HG03354 (cell line): ENCODE results near the gene GOLT1B.
A peak's percentile ranks its signal among the peaks of the same experiment; 100 is the strongest.
"Not testable (repeated sequence)": the region's sequence is repeated elsewhere in the genome, so short reads cannot be mapped to it uniquely, and the experiment has no call there.

ENCODE experiments used
- ATAC-seq: cut with Tn5 transposase; IDR thresholded peaks from one replicate; pipeline ENCODE4 v1.9.1; 2021; ENCODE audit warnings: mild to moderate bottlenecking; ENCODE audit not compliant: unreplicated experiment, poor library complexity, severe bottlenecking

The GOLT1B gene, protein sequence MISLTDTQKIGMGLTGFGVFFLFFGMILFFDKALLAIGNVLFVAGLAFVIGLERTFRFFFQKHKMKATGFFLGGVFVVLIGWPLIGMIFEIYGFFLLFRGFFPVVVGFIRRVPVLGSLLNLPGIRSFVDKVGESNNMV

DNA sequence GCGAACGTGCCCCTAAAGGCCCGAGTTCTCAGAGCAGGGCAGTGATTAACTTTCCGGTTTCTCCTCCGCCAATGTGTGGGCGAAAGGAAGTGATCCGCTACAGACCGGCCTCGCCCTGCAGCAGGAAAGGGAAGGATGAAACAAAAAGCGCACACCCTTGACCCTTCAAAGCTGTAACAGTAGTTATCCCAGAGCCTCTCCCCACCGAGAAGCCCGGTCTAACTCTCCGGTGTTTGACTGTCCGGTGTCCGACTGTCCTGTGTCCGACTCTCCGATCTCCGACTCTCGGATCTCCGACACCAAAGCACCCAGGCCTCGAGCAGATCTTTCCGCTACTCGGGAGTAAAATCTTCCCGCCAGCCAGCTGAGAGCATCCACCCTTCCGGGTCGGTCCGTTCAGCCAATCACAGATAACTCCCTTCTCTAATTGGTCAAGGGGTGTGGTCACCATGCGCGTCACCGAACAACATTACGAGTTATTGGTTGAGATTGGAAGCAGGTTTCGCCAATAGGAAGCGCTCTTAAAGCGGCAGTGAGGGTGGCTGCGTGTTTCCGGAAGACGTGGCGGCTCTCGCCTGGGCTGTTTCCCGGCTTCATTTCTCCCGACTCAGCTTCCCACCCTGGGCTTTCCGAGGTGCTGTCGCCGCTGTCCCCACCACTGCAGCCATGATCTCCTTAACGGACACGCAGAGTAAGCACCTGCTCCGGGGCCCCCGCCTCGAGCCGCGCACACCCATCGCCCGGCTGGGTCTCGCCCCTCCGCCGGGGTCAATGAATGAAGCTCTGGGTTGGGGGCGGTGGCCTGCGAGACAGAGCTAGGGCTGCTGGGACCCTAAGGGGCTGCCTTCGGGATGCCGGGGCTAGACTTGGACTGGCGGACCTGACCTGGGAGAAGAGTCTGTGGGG lies at the start of gene GOLT1B, which contains the start of gene RECQL:
Gene GOLT1B, plus strand, starts transcription at position 532 of the 906 bp plus-strand sequence. Its CDS starts 135 bp downstream, at position 667.
Gene RECQL, minus strand, starts transcription at position 378 of the 906 bp plus-strand sequence. CDS start 2,065 bp downstream, outside the sequence.
- peak; percentile 98 for ATAC-seq

DNA sequence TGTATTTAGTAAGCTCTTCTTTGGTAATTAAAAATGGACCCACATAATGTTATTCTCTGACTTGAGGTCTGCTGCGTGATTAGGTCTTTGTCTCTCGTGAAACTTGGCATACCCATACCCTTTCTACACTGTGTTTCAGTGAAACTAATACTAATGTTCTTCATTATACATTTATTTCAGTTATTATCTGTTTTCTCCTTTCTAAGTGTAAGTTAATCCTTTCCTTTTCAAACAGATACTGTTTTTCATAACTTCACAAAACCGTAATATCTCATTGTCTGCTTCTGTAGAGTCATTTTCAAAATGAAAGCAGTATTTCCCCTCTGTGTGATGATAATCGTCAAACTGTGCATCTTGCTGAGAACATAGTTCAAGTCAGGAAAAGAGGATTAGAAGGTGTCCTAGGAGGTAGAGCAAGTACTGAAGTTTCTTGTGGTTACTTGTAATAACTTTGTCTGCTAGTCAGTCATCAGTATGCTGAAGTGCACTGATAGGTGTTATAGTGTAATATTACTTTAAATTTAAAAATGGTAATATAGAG lies 48.2 kb upstream of the GOLT1B start:
- ATAC-seq = no peak

DNA sequence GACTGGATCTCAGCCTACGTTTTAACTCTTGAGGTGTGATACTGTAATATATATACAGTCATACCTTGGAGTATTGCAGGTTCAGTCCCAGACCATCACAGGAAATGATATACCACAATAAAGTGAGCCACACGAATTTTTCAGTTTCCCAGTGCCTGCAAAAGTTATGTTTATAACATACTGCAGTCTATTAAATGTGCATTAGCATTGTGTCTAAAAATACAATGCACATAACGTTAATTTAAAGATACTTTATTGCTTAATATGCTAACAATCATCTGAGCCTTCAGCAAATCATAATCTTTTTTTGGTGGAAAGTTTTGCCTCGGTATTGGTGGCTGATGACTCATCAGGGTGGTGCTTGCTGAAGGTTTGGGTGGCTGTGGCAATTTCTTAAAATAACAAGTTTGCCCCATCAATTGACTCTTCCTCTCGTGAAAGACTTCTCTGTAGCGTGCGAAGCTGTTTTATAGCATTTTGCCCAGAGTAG lies 45.3 kb upstream of the GOLT1B start:
- no peak for ATAC-seq

DNA sequence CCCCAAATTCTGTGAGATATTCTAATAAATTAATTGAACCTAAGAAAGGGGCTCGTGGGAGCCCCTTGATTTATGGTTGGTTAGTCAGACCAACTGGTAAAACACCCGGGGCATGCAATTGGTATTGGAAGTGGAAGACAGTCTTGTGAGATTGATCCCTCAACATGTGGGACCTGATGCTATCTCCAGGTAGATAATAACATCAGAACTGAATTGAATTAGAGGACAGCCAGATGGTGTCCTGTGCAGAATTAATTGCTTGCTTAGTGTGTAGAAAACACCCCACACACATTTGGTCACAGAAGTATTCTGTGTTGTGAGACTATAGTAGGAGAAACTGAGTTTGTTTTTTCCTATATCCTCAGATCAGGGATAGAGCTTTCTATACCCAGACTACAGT lies 42.1 kb upstream of the GOLT1B start:
- no peak for ATAC-seq

DNA sequence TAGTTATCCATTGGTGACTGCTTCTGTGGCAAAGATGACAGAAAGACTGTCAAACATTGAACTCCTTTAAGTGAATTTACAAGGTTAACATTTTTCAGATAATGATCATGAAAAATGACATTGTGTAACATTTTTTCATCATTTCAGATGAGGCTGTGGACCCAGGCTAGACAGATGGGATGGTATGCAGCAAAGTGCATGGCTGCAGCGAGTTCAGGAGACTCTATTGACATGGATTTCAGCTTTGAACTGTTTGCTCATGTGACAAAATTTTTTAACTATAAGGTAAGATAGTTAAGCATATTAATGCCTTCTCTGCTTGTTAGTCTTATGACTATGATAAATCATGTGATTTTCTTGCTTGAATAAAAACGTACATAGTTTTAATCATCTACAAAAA lies 34.3 kb upstream of the GOLT1B start:
- ATAC-seq = not testable (repeated sequence)

DNA sequence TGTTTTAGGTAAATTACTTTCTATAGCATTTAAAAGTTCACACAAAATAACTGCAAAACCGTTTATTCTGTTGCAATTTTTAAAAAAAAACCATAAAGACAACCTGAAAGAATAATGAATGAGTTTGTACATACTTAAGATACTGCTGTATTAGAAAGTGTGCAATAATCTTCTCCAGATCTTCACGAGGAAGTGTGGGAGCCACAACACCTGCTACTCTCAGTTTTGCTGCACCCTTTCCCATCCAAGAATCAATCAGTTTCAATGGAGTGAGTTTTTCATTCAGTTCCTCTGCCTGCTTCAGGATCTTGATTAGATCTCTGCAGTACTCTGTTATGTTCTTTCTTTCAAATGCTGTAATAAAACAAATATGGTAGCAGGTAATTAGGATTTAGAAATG lies 30.3 kb upstream of the GOLT1B start:
- ATAC-seq = no peak

DNA sequence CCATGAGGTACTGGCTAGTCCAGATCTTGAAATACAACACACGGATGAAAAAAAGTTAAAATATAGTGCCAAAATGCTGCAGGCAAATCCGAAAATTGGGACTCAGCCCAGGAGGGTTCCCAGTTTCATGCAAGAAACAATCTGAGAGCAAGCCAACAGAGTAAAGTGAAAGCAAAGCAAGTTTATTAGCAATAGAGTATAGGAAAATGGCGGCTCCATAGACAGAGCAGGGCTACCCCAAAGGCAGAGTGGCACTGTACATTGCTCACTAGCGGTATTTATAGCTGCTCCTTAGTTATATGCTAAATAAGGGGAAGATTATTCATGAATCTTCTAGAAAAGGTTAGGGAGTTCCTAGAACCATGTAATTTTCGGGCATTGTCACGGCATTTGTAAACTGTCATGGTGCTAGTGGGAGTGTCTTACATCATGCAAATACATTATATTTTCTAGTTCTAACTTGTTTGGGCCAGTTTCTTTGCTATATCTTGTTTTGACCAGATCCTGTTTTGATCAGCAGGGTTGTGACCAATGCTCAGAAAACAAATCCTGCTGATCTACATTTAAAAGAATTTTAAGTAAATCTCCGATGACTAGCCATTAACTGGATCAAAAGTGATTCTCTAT lies 29.3 kb upstream of the GOLT1B start:
- no peak for ATAC-seq

DNA sequence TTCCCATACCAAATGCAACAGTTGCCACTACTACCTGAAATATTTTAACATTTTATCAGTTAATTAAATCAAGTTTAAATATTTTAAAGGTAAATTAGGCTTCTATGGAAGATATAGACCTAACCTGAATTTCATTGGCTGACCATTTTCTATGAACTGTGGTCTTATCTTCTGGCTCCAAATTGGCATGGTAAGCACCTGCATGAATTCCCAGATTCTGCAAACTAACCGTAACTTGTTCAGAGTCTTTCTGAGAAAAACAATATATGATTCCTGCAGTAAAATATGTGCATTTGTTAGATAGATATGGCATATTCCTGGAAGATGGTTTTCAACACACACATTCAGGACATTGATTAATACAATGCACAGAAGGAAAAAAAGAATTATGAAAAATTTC lies 26.0 kb upstream of the GOLT1B start:
- no peak for ATAC-seq

DNA sequence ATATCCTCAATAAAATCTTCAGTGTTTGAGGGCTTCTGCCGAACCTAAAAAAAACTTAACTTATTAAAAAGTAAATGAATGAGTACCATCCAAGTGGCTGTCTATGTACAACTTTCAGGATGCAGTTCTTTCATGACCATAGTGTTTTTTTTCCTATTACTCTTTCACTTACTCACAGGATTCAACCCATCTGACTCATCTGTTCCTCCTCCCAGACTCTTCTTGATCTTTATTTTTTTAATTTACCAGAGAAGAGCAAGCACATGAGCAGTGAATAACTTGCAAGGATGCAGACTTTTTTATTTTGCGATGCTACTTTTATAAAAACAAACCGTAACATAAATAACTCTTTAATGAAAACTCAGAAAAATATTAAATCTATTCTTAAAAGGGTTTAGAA lies 24.6 kb upstream of the GOLT1B start:
- ATAC-seq = no peak

DNA sequence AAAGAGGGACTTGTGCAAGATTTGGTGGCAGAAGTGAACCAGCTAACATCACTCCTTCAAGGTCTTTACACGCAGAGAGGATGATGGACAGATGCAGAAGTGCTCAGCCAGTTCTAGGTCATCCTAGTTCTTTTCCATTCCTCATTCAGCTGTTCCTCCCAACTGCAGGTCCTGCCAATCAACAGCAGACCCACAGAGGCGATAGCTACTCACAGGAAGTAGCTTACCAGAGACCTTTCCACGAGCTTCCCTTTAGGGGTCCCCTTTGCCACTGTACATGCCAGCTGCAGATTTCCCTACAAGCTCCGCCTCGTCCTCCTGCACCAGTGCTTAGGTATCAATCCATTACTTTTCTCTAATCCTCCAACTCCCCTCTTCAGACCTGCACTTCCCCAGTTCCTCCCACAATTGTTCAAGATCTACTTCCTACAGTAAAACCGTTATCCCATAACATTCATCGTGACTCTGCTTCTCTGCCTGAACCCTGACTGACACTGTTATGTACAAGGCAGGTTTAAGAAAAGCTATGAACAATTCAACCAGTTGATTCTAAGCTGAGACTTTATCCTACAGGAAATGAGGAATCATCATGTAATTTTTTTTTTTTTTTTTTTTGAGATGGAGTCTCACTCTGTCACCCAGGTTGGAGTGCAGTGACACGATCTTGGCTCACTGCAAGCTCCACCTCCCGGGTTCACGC lies 22.7 kb upstream of the GOLT1B start:
- ATAC-seq = no peak

DNA sequence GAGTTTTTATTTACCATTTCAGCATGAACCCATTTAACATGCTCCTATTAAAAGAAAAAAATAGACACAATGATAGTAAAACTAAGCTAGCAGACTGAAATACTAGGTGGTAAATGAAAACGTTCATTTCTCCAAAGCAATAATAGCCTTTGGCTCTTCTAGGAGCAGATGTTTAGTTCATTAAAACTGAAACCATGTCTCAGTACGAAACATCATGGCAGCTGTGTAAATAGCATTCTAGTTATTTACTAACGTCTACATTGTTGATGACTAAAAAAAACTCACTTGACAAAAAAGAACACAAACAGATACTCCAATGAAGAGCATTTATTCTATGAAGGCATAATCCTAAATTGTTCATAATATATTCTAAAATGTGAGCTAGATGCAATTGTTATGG lies 18.1 kb upstream of the GOLT1B start:
- no peak for ATAC-seq

DNA sequence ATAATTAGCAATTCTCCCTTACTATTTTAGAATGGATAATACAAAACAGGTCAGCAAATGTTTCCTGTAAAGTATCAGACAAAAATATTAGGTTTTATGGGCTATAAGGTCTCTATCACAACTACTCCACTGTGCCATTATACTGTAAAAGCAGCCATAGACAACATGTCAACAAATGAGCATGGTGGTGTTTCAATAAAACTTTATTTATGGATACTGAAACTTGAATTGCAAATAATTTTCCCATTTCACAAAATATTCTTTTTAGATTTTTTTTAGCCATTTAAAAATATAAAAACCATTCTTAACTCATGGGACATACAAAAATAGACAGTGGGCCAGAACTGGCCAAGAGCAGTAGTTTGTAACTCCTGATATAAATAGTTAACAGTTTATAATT lies 15.6 kb upstream of the GOLT1B start:
- ATAC-seq = no peak

DNA sequence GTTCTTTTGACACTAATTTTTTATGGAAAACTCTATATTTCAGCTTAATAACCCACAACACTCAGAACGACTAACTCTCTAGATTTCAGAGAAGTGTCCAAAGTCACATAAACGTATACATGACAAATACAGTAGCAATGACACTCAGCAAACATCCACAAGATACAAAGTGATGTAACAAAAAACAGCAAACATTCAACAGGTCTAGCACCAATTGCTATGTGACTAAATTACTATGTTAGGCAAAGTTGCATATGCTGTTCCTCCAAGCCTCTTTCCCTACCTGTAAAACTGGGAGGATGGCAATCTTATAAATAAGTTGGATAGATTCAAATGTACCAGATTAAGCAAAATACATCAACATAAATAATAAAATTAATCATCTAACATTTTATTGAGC lies 1.8 kb upstream of the GOLT1B start:
- ATAC-seq = no peak

DNA sequence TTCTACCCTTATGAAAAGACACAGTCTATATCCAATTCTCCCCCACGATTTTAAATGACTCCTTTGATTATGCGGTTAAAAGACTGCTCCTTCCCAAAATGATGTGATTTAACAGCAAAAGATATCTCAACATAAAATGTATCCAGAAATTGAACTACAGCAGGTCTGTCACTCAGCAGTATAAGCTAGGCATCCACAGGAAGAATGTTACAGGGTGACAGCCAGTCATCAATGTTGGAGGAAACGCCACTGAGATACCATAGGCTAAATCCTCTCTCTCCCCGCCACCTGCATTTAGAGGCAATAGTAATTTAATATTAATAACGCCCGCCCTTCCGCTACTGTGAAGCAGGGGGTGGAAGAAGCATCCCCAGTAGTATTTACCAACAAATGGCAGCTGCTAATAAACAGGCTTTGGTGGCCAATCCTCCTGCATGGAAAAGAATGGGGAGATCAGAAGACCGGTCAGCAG lies 767 bp upstream of the GOLT1B start:
- ATAC-seq = no peak

DNA sequence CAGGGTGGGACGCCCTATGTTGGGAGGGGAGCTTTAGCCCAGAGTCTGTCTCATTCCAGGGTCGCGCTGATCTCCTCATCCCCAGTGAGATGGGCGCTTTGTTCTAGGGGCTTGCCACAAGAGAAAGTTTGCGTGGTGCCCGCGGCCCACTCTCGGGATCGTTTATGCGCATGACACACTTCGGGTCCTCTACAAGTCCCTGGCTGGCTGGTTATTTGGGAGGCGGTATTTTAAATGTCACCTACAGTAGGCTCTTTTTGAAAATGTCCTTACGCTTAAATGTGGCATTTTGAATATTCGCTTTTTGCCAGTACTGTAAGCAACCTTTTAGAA lies 541 bp downstream of the GOLT1B start:
- no peak for ATAC-seq

DNA sequence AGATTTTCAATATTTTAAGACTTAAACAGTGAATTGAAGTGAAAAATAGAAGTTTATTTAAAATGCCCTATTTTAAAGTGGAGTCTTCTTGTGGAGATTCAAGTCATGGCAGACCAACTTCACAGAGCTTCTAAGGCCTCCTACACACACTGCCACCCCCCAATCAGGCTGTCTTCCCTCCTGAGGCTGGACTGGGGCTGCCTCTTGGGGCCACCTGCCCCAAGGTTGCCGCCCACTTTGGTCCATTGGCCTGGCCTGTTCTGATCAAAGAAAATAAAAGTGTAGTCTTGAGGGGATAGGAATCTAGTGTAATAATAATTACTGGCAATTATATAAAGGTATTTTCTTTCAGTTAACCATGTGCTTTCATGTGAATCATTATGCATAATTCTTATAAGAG lies 1.3 kb downstream of the GOLT1B start:
- ATAC-seq = no peak

DNA sequence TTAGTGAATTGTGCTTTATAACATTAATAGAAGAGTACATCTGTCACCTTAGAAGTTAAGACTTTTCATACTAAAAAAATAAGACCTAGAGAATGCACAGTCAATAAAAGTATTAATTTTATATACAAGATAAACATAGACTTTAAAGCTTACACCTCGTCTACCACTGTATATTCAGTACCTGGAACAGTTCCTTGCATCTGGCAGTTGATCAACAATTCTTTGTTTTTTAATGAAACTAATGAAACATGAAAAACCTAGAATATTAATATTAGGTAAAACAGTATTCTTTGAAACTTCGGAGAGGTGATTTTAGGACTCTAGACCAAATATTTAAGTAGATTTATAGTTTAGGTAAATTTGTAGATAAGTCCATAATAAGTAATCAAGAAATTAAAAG lies 4.3 kb downstream of the GOLT1B start:
- ATAC-seq = no peak

DNA sequence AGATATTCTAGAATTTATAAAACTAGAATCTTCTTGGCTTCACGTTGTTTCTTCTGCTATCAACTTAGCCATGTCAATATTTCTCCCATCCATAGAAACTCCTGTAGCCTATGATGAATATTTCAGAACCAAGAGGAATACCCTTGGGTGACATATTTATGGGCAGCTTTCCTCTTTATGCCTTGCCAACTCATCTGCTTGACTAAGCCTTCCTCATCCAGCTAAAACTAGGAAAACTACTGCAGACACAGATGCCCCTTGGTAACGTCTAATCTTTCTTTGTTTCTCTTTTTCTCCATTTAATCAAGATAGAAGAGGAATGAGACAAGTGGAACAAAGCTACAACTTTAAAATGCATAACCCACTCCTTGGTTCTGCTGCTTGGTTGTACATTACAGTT lies 6.3 kb downstream of the GOLT1B start:
- no peak for ATAC-seq

DNA sequence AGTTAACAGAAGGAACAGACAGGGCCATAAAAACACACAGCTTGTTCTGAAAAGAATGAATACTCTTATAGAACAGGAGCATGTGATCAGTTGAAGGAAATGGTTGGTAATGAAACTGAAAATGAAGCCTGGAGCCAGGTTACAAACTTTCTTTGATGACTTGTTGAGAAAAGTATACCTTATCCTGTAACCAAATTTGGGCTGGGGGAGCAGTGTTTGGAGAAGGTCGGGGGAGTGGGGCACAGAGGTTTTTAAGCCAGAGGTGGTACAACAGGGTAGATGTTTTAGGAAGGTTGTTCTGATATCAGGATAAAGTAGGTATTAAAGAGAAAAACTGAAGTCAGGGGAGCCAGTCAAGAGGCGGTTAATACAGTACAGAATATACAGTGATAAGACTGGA lies 8.2 kb downstream of the GOLT1B start:
- peak; percentile 94 for ATAC-seq

DNA sequence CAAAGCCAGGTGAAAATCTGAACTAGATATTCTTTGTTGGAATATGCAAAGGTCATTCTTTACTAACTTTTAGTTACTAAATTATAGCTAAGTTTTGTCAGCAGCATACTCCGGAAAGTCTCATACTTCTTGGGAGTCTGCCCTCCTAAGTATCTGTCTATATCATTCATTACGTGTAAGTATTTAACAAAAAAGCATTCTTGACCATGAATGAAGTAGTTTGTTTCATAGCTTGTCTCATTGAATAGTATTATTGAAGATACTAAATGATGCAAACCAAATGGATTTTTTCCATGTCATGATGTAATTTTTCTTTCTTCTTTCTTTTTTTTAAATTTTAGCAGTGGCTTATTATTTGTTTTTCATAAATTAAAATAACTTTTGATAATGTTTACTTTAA lies 14.7 kb downstream of the GOLT1B start:
- no peak for ATAC-seq
